DMS53 treated with DMSO at 0.1 percent for 48 hours (cell line): ENCODE measurements around the gene BRSK1.

Experiments used
- DNase-seq: peaks from one replicate; lab custom pipeline; 2025; ENCODE audit not compliant: unreplicated experiment; lab: John Stamatoyannopoulos, UW

BRSK1 gene

DNA sequence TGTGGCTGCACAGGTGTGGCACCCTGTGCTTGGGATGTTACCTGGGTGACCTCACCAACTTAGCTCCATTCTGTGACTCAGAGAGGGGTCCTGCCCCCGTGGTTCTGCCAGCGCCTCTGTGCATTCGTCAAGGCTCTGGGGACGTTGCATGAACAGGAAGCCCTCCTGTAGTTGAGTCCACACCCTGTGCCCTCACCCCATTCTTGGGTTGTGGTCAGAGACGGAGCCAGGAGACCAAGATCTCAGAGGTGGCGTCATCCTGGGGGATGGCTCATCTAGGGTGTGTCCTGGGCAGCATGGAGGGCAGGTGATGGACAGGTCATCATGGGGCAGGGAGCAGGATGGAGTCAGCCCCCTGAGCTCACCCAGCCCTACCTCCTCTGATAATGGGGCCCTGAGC, 68.2 kb downstream of the BRSK1 start:
- no peak for DNase-seq

DNA sequence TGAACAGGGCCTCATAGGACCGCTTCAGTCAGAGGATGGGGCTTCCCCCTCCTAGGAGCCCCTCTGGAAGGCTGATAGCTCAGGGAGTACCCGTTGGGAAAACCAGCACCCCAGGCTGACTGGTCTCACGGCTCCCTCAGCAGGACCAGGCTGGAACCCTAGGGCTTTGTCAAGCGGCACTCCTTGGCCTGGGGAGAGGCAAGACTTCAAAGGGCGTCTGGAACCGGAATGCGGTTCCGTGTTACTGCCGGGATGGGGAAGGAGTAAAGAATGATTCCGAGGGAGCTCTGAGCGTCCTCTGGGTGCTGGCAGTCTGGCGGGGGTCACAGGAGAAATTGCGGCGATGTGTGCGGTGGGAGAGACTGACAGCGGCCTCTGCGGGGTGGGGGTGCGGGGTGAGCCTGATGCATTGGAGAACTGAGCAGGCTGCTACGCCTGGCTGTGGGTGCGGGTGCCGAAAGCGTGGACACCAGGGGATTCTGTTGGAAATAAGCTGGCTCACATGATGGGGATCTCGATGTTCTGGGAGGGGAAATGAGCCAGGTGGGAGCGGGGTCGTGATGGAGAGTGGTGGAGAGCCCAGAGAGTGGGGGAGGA, 68.8 kb downstream of the BRSK1 start:
- no peak for DNase-seq

DNA sequence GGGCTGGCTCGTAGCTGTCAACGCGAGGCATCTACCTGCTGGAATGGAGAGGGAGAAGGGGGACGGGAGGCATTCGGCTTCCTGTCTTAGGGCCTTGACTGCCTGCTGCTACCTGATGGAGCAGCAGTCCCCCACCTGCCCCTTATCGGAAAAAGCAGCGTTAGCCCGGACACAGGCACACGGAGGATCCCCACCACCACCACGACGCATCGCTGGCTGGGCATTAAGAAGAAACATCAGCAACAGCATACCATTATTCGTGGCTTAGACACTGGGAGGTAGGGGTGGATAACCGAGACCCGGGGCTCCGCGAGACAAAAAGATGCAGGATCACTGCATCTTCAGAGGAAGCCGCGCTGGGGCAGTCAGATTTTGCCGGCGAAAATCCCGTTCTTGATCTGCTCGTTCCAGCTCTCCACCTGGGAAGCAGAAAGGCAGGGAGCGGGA, 69.6 kb downstream of the BRSK1 start:
- DNase-seq: no peak

DNA sequence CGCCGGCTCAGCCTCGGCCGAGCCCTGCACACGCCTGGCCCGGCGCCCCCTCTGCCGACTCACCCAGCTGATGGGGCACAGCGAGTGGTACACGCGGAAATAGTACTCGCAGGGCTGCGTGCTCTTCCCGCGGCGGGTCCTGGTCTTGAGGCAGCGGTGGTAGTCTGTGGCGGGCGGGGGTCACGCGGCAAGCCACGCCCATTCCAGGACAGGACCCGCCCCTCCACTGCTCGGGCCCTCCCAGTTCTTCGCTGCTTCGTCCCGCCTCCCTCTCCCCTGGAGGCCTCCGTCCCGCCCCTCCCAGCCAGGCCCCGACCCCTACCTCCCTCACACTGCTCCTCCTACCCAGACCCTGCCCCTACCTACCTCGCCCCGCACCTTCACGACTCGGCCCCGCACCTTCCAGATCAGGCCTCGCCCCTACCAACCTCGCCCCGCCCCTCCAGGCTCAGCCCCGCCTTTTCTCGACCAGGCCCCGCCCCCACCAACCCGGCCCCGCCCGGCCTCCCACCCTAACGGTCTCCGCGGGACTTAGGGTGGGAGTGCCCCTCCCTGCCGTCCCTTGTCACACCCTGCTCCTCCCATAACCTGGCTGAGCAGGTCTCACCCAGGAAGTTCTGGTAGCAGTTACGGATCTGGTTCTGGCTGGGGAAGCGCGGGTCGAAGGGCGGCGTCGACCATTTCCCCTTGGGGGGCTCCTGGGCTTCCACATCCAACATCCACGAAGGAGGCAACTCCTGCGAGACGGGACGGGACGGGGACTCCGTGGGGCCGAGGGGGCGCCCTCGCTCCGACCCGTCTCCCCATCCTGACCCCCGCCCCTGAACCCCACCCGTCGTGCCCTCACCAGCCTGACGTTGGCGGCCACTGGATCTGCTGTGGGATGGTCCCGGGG, 70.3 kb downstream of the BRSK1 start:
- DNase-seq: no peak

DNA sequence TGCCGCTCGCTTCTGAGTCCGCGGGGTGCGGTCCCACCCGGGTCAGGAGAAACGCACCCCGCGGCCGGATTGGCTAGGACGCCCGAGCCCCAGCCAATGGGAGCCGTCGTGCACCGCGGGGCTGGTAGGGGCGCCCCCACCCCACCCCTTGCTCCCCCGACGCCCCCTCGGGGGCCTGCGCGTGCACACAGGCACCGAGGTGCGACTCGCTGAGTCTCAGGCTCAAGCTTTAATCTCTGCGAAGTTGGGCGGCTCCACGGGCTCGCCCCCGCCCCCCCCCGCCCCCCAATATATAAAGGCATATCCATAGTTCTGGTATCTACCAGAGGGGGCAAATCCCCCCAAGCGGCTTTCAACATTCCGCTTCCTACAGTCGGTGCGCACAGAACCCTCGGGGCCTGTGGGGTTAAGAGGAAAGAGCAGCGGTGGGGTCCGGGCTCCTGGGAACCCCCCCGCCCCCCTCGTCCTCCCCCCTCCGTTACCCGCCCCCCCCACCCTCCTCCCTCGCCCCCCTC, 71.0 kb downstream of the BRSK1 start, which contains the start of gene COX6B2:
COX6B2 (minus strand) TSS at position 22 of the 515 bp plus-strand sequence. CDS start 198 bp downstream, outside the sequence.
- no peak for DNase-seq

DNA sequence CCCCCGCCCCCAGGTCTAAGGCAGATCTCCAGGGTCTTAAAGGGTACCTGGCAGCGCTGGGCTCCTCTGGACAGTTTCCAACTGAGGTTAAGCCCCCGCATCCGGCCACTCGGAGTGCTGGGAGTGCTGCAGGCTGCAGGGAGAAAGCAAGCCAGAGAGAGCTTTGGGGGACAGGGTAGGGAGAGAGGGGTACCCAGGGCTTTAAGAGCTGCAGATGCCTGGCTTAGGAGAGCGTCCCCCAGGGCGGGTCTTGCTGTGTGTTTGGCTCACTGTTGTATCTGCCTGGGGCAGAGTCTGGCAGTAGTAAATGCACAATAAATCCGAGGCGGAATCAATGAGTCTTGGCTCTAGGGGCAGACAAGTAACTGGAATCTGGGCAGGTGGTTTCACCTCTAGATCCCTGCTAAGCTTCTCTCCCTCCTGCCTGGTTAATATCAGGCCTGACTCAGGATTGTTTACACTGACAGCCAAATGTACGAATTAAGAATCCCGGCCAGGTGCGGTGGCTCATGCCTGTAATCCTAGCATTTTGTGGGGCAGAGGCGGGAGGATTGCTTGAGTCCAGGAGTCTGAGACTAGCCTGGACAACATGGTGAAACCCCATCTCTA, 71.5 kb downstream of the BRSK1 start:
- no peak for DNase-seq

DNA sequence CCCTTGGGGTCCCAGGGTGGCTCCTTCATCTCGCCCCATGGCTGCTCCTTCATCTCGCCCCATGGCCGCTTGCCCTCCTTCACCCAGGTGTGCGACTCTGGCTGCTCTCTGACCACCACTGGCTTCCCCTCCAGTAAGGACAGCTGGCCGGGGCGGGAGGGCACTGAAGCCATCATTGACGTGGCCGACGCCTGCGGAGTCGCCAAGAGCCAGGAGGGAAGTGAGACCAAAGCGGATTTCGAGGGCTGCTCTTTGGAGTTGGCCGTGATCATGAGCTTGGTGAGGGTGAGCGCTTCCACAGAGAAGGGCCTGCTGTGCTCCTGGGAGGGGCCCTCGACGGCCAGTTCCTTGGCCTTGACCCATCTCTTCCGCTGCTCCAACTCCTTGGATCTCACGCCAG, 74.7 kb downstream of the BRSK1 start:
- no peak for DNase-seq

DNA sequence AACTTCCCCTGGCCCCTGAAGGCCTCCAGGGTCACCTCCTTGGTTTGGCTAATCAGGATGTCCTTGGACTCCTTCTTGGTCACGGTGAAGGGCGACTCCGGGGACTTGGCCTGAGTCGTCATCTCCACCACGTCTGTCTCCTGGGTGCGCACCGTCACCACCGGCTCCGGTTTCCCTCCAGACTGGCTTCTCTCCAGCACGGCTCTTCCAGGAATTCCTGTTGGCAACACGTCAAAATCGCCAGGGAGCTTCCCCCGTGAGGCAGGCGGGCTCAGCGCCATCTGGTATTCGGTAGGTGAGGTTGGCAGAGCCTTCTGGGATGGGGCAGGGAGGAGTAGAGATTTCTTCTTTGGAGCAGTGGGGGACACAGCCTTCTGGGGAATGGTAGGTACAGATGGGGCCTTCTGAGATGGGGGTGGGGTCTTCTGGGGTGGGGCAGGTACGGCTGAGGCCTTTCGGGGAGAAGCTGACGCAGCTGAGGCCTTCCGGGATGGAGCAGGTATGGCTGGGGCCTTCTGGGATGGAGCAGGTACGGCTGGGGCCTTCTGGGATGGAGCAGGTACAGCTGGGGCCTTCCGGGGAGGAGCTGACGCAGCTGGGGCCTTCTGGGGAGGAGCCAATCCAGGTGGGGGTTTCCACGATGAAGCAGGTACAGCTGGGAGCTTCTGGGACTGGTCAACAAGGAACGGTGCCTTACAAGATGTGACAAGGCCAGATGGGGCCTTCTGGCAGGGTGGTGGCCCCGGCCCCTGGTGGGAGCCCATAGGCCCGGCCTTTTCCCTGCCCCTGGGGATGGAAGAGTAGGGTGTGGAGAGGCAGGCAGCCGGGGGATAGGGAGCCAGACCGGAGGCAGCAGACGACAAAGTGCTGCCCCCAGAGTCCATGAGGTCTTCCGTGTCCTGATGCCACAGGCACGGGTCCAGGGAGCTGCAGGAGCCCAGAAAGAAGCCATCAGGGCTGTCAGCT, 75.4 kb downstream of the BRSK1 start:
- DNase-seq: no peak

DNA sequence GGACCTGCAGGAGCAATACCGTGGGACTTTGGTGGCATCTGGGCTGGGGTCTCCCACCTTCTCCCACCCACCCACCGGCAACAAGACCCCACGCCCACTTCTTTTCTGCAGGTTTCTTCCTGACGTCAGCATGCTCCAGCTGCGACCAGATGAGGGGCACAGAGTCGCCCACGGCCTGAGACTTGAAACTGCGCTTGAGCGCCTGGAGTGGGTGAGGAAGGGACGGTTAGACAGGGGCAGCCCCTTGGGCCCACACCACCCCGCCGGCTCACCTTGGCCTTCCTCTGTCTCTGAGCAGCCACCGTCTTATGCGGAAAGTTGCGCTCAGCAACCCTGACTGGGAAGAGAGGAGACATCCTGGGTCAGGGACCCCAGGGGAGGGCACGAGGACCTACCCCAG, 77.1 kb downstream of the BRSK1 start:
- DNase-seq: no peak
